DOHH2 (cell line): ENCODE results near the gene GABBR1.

Experiments
- EZH2phosphoT487 ChIP-seq: fragments of 200-600 bp; sonication (generic); IDR thresholded peaks from 2 replicates; pipeline ENCODE4 v1.6.1; 2017; ENCODE audit warnings: borderline replicate concordance, mild to moderate bottlenecking, antibody characterized with exemption, low read length, moderate library complexity, mixed read lengths
- TF ChIP-seq, protein P1 (sequence below): fragments of 200-600 bp; sonication (generic); IDR thresholded peaks from one replicate; pipeline ENCODE4 v1.5.1; 2014; ENCODE audit warnings: antibody characterized with exemption, mild to moderate bottlenecking, low read depth, low read length; ENCODE audit not compliant: poor library complexity, severe bottlenecking

DNA sequence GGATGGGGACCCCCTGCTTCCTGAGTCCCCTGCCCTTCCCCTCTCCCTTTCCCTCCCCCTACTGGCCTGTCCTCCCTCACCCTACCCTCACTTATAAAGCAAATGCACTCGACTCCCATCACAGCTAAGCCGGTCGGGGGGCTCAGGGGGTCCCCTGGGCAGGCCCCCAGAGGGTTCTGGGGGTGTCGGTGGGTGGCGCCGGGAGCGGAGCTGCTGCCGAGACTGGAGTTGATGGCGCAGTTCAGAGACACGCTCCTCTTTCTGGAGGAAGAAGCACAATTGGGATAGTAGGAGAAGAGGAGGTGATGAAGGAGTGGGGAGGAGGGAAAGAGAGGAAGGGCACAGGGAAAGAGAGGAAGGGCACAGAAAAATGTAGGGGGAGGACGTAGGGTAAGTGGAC lies 29.5 kb downstream of the GABBR1 start:
- TF ChIP-seq, protein P1, sequence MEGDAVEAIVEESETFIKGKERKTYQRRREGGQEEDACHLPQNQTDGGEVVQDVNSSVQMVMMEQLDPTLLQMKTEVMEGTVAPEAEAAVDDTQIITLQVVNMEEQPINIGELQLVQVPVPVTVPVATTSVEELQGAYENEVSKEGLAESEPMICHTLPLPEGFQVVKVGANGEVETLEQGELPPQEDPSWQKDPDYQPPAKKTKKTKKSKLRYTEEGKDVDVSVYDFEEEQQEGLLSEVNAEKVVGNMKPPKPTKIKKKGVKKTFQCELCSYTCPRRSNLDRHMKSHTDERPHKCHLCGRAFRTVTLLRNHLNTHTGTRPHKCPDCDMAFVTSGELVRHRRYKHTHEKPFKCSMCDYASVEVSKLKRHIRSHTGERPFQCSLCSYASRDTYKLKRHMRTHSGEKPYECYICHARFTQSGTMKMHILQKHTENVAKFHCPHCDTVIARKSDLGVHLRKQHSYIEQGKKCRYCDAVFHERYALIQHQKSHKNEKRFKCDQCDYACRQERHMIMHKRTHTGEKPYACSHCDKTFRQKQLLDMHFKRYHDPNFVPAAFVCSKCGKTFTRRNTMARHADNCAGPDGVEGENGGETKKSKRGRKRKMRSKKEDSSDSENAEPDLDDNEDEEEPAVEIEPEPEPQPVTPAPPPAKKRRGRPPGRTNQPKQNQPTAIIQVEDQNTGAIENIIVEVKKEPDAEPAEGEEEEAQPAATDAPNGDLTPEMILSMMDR = no peak
- TF ChIP-seq EZH2phosphoT487 = no peak
